HepG2 (cell line): ENCODE data around the gene PSMD3. TPM values are rescaled to one million over a fixed set of nuclear protein-coding genes. Genes with fewer than 3 reads are reported as not detected.
A peak's percentile ranks its signal among the peaks of the same experiment; 100 is the strongest.

ENCODE experiments used
- ATAC-seq: fragments of 200-7000 bp; cut with Tn5 transposase; 3 replicates; pipeline ENCODE4 v1.9.1; 2020; ENCODE audit warnings: mild to moderate bottlenecking, moderate library complexity
- Bru-seq: library from RNA; stranded (reverse); fragments of 400-500 nt; gene quantifications from one replicate; lab custom pipeline; 2021; lab: Mats Ljungman, UMichigan
- BruChase-seq, 2 experiments: library from RNA; stranded (reverse); fragments of 400-500 nt; gene quantifications; one replicate each; lab custom pipeline; 2021; lab: Mats Ljungman, UMichigan
- BruUV-seq: library from RNA; stranded (reverse); fragments of 400-500 nt; replicated peaks from 2 replicates; lab custom pipeline; 2021; lab: Mats Ljungman, UMichigan
- CTCF ChIA-PET: fragments of 300-600 bp; formaldehyde crosslinking; extraction: SDS; loops from one replicate; lab custom pipeline; 2021; ENCODE audit warnings: low total read pairs, inconsistent platforms, low intra/inter-chr PET ratio; lab: Yijun Ruan, JAX
- POLR2A ChIA-PET: fragments of 350-600 bp; sonication (Branson Sonifier 250); formaldehyde crosslinking; loops from one replicate; lab custom pipeline; 2020; ENCODE audit warnings: antibody characterized with exemption, inconsistent platforms; lab: Yijun Ruan, JAX
- DNase-seq: peaks from one replicate; pipeline ENCODE4 v3.0.0-alpha.2; 2015; ENCODE audit warnings: low spot score
- FAIRE-seq: peaks from 3 replicates; lab custom pipeline; 2011; peaks lifted over from hg19 to GRCh38; lab: Jason Lieb, UNC
- H2AFZ ChIP-seq: one replicate; pipeline ENCODE4 v1.6.1; 2011; ENCODE audit warnings: low read length, inconsistent platforms
- H3K27ac ChIP-seq: fragments of 300-600 bp; 3 replicates; pipeline ENCODE4 v1.8.0; 2011; ENCODE audit warnings: mixed run types, mild to moderate bottlenecking, mixed read lengths, low read length, inconsistent platforms; ENCODE audit not compliant: insufficient read depth; ENCODE audit errors: extremely low read length
- H3K27me3 ChIP-seq, 2 experiments: fragments of 200-600 bp in 1 of 2; 2 replicates in 1 of 2; 3 replicates in 1 of 2; pipeline versions ENCODE4 v1.6.0 to v1.8.0; 2011; ENCODE audit warnings: low read length in 2 of 2, mild to moderate bottlenecking in 2 of 2, moderate library complexity in 2 of 2, inconsistent platforms in 1 of 2; ENCODE audit not compliant: insufficient read depth in 2 of 2, control insufficient read depth in 1 of 2
- H3K36me3 ChIP-seq, 2 experiments: fragments of 200-600 bp in 1 of 2; replicated peaks in 1 of 2; 2 replicates in 1 of 2; 3 replicates in 1 of 2; pipeline versions ENCODE4 v1.5.1 to v1.8.0; 2011; ENCODE audit warnings: low read length in 2 of 2, inconsistent platforms in 1 of 2; ENCODE audit not compliant: insufficient read depth in 2 of 2, control insufficient read depth in 1 of 2
- H3K4me1 ChIP-seq: 2 replicates; pipeline ENCODE4 v1.5.1; 2012; ENCODE audit warnings: low read length, inconsistent platforms; ENCODE audit not compliant: insufficient read depth
- H3K4me2 ChIP-seq: 2 replicates; pipeline ENCODE4 v1.6.0; 2011; ENCODE audit warnings: low read depth, low read length, inconsistent platforms
- H3K4me3 ChIP-seq, 3 experiments: fragments of 200-600 bp in 1 of 3; sonication (generic), shearing (Covaris generic) in 1 of 3; replicated peaks in 1 of 3; 2 replicates each; pipeline ENCODE4 v1.5.1; 2011 to 2016; ENCODE audit warnings: low read length in 3 of 3, inconsistent platforms in 2 of 3, low read depth in 2 of 3, mild to moderate bottlenecking in 2 of 3, control low read depth in 1 of 3, mixed read lengths in 1 of 3; ENCODE audit not compliant: insufficient read depth in 1 of 3
- H3K79me2 ChIP-seq: one replicate; pipeline ENCODE4 v1.6.1; 2011; ENCODE audit warnings: low read length, inconsistent platforms; ENCODE audit not compliant: insufficient read depth
- H3K9ac ChIP-seq: 2 replicates; pipeline ENCODE4 v1.6.0; 2011; ENCODE audit warnings: mild to moderate bottlenecking, low read depth, low read length, inconsistent platforms; ENCODE audit not compliant: insufficient read depth
- H3K9me3 ChIP-seq: 2 replicates; pipeline ENCODE4 v1.5.1; 2012; ENCODE audit warnings: mild to moderate bottlenecking, low read length
- H4K20me1 ChIP-seq: 2 replicates; pipeline ENCODE4 v1.6.0; 2011; ENCODE audit warnings: inconsistent platforms, mild to moderate bottlenecking, low read length, moderate library complexity; ENCODE audit not compliant: insufficient read depth
- FOXO1 ChIP-seq: sonication (generic); formaldehyde crosslinking; IDR thresholded peaks from 2 replicates; pipeline ENCODE4 v1.4.0; 2020; ENCODE audit warnings: missing genetic modification reagents
- IKZF4 ChIP-seq: sonication (generic); formaldehyde crosslinking; IDR thresholded peaks from 2 replicates; pipeline ENCODE4 v1.5.1; 2020; ENCODE audit warnings: borderline replicate concordance, mild to moderate bottlenecking, low read depth, missing genetic modification reagents; ENCODE audit errors: not compliant biosample characterization
- MTF1 ChIP-seq: sonication (generic); formaldehyde crosslinking; IDR thresholded peaks from 2 replicates; pipeline ENCODE4 v1.5.0; 2020; ENCODE audit warnings: missing genetic modification reagents
- PCBP2 ChIP-seq: fragments of 200-400 bp; formaldehyde crosslinking; optimal IDR thresholded peaks from 2 replicates; pipeline ENCODE3; 2018; ENCODE audit warnings: low read length, low read depth; ENCODE audit not compliant: poor library complexity, severe bottlenecking
- RAD21 ChIP-seq: fragments of 450-650 bp; formaldehyde crosslinking; IDR thresholded peaks from 2 replicates; pipeline ENCODE4 v1.5.0; 2020; ENCODE audit warnings: mild to moderate bottlenecking
- ZBTB42 ChIP-seq: sonication (generic); formaldehyde crosslinking; IDR thresholded peaks from 2 replicates; pipeline ENCODE4 v1.5.0; 2020; ENCODE audit warnings: mild to moderate bottlenecking, missing genetic modification reagents
- ZNF770 ChIP-seq: sonication (generic); formaldehyde crosslinking; IDR thresholded peaks from 2 replicates; pipeline ENCODE4 v1.5.0; 2020; ENCODE audit warnings: mild to moderate bottlenecking, missing genetic modification reagents
- ZSCAN20 ChIP-seq: sonication (generic); formaldehyde crosslinking; IDR thresholded peaks from 2 replicates; pipeline ENCODE4 v1.4.0; 2020; ENCODE audit warnings: missing genetic modification reagents, mild to moderate bottlenecking, borderline replicate concordance
- WGBS: methylation state at CpG from one replicate; pipeline ENCODE4 v1.1.6; 2017; ENCODE audit warnings: low lambda C conversion rate; 5-methylcytosine and 5-hydroxymethylcytosine counted together
- in situ Hi-C: cut with HindIII; loops from 2 replicates; pipeline ENCODE4 v1.10.0; 2017; ENCODE audit warnings: low pct_unique_long_range_greater_than_20kb; ENCODE audit not compliant: extremely low pct_ligation_motif_present
- intact Hi-C: fragments of 100-400 bp; cut with micrococcal nuclease; formaldehyde crosslinking; loops from one replicate; pipeline ENCODE4 v1.10.0; 2022; ENCODE audit not compliant: unreplicated experiment
- long read RNA-seq, 2 experiments: library from RNA in 1 of 2; library from polyadenylated mRNA in 1 of 2; stranded (forward) in 1 of 2; unstranded in 1 of 2; transcript quantifications; one replicate each; pipeline ENCODE4 v2.0.0, GENCODE V29; 2019 to 2022
- polyA minus RNA-seq, 3 experiments: library from RNA; depleted of rRNA, polyadenylated mRNA; stranded (reverse); fragments of >200 nt; gene quantifications; 2 replicates each; pipeline ENCODE4 v1.2.3, GENCODE V29; 2011; ENCODE audit warnings: low replicate concordance in 1 of 3
- polyA plus RNA-seq, 8 experiments: library from polyadenylated mRNA; depleted of rRNA in 3 of 8; stranded (reverse) in 7 of 8; unstranded in 1 of 8; fragments of >200 nt; fragmentation: Illumina TruSeq in 4 of 8; extraction: Trizol in 4 of 8; gene quantifications; 2 replicates each; pipeline versions ENCODE4 v1.2.1 to v1.2.3, GENCODE V29; 2011 to 2016; ENCODE audit warnings: low read depth in 4 of 8, missing spikeins in 1 of 8, mixed read lengths in 1 of 8; ENCODE audit not compliant: insufficient read depth in 1 of 8
- total RNA-seq, 5 experiments: library from RNA; depleted of rRNA; stranded (reverse); fragments of >200 nt; fragmentation: Illumina TruSeq; extraction: Trizol; gene quantifications; 2 replicates each; pipeline ENCODE4 v1.2.3, GENCODE V29; 2016; ENCODE audit warnings: low read depth in 1 of 5
- TF ChIP-seq, protein P1 (sequence below): sonication (generic); formaldehyde crosslinking; IDR thresholded peaks from 2 replicates; pipeline ENCODE4 v1.5.1; 2020; ENCODE audit warnings: mild to moderate bottlenecking, moderate library complexity, missing genetic modification reagents

Gene PSMD3
- total RNA-seq (2016; rRNA removed; fragmentation: Illumina TruSeq; extraction: Trizol) (114 and 146 TPM in 2 replicates), polyA plus RNA-seq (2011; rRNA removed) (97.4 and 118 TPM in 2 replicates), polyA minus RNA-seq (2011; rRNA and poly(A)+ RNA removed; ENCODE audit: low replicate concordance) (151 and 161 TPM in 2 replicates), Bru-seq, nascent RNA (percentile 84 among the genes with signal in this experiment), BruChase-seq, experiment 1, labeled RNA remaining after a 6-hour chase (percentile 92 among the genes with signal in this experiment), BruChase-seq, experiment 2, labeled RNA remaining after a 2-hour chase (percentile 86 among the genes with signal in this experiment)
- 19.9 and 20.3 TPM in 2 replicates for total RNA-seq (2016; cell fraction: cytosol; rRNA removed; fragmentation: Illumina TruSeq; extraction: Trizol; ENCODE audit: low read depth)
- 99.4 and 154 TPM in 2 replicates for total RNA-seq (2016; cell fraction: insoluble cytoplasmic fraction; rRNA removed; fragmentation: Illumina TruSeq; extraction: Trizol)
- total RNA-seq (2016; cell fraction: membrane; rRNA removed; fragmentation: Illumina TruSeq; extraction: Trizol): 37.5 and 39.8 TPM in 2 replicates
- 88.8 and 102 TPM in 2 replicates for total RNA-seq (2016; cell fraction: nucleus; rRNA removed; fragmentation: Illumina TruSeq; extraction: Trizol)
- 82.0 and 93.0 TPM in 2 replicates for polyA plus RNA-seq (2011; cell fraction: cytosol; rRNA removed)
- 117 and 120 TPM in 2 replicates for polyA plus RNA-seq (2011; cell fraction: nucleus; rRNA removed)
- 97.2 and 131 TPM in 2 replicates for polyA plus RNA-seq (2012)
- polyA plus RNA-seq (2016; cell fraction: cytosol; fragmentation: Illumina TruSeq; extraction: Trizol; ENCODE audit: low read depth): 14.5 and 14.8 TPM in 2 replicates
- 110 and 126 TPM in 2 replicates for polyA plus RNA-seq (2016; cell fraction: insoluble cytoplasmic fraction; fragmentation: Illumina TruSeq; extraction: Trizol; ENCODE audit: low read depth)
- polyA plus RNA-seq (2016; cell fraction: membrane; fragmentation: Illumina TruSeq; extraction: Trizol; ENCODE audit: low read depth): 20.5 and 22.5 TPM in 2 replicates
- polyA plus RNA-seq (2016; cell fraction: nucleus; fragmentation: Illumina TruSeq; extraction: Trizol; ENCODE audit: insufficient read depth, low read depth): 160 and 165 TPM in 2 replicates
- polyA minus RNA-seq (2011; cell fraction: cytosol; rRNA and poly(A)+ RNA removed): 49.5 and 51.3 TPM in 2 replicates
- polyA minus RNA-seq (2011; cell fraction: nucleus; rRNA and poly(A)+ RNA removed): 34.4 and 36.3 TPM in 2 replicates
- long read RNA-seq, experiment 1, transcript PSMD3-201 (12 exons, 2,158 nt): major isoform, 124 of 153 reads
- long read RNA-seq, experiment 1, partial matches to known transcripts: 18 of 153 reads
- long read RNA-seq, experiment 1, other reads (novel, unspliced or antisense): 11 of 153 reads
- long read RNA-seq, experiment 2, transcript PSMD3-201 (12 exons, 2,158 nt): major isoform, 177 of 294 reads
- long read RNA-seq, experiment 2, partial matches to known transcripts: 83 of 294 reads
- long read RNA-seq, experiment 2, other reads (novel, unspliced or antisense): 34 of 294 reads

DNA sequence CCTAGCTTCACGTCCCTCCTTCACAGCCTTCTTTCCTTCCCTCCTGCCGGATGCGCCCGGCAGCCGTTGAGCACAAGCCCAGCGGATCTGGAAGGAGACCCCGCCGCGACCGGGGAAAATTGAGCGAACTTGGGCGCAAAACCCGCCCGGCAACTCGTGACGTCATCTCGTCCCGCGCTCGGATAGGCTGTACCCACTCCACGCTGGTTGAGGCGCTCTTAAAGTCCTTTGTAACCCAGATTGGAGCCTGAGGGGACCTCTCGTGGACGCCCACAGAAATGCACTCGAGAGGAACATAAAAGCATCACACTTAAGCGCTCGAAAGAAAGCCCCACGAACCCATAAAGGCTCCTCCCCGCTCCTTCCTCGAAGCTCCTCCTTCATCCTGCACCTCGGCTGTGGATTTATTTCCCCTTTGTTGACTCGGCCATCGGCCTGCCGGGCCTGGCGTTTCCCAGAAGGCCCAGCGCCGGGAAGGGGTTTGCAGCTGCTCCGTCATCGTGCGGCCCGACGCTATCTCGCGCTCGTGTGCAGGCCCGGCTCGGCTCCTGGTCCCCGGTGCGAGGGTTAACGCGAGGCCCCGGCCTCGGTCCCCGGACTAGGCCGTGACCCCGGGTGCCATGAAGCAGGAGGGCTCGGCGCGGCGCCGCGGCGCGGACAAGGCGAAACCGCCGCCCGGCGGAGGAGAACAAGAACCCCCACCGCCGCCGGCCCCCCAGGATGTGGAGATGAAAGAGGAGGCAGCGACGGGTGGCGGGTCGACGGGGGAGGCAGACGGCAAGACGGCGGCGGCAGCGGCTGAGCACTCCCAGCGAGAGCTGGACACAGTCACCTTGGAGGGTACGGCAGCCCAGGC is at the start of gene PSMD3:
Gene PSMD3, plus strand, starts transcription at position 457 of the 856 bp plus-strand sequence. Its CDS starts 164 bp downstream, at position 621.
- WGBS: under 1% methylated on average over 35 of the region's 84 CpGs
- ChIA-PET CTCF (interaction anchor here (0.6 to 2.3 kb wide), 4 partner anchors 22 to 250 kb away, joined by 3 to 25 read pairs (median 9); partner anchors contain the start of gene MIEN1), POLR2A (interaction anchor here (0.6 to 2.3 kb wide), 27 partner anchors 10 to 529 kb away, joined by 3 to 21 read pairs (median 4); partner anchors contain the start of genes GSDMB, LRRC3C, MED1 and MED24)
- H3K36me3 ChIP-seq: peaks cover 16 to 18% of the 10 kb centered on the region in 2 experiments
- peak within 1 kb of the TSS; percentile 92 to 96 (median 94) for H3K4me3 ChIP-seq
- peak; percentile 99 for FAIRE-seq
- peak within 1 kb of the TSS; percentile 96 for H3K9ac ChIP-seq
- peak within 1 kb of the TSS; percentile 94 for H2AFZ ChIP-seq
- intact Hi-C loops (loop anchor here (1.0 to 2.0 kb wide), 4 partner anchors 21 to 108 kb away; partner anchors contain the start of genes LRRC3C and ORMDL3), in situ Hi-C loops (loop anchor here (5.0 kb wide), 1 partner anchor 108 kb away; no protein-coding TSS in a partner anchor)
- ATAC-seq: peak; percentile 92
- peaks cover 28% of the 10 kb centered on the region for H3K79me2 ChIP-seq
- H3K4me2 ChIP-seq: peak within 1 kb of the TSS; percentile 94
- H3K9me3 ChIP-seq: no peaks in the 10 kb centered on the region
- H3K27me3 ChIP-seq: peaks cover 6 to 28% of the 10 kb centered on the region in 2 experiments
- H3K4me1 ChIP-seq: peaks cover 25% of the 10 kb centered on the region
- BruUV-seq: TSS peak; percentile 71
- H4K20me1 ChIP-seq: peaks cover 9% of the 10 kb centered on the region
- peak; percentile 100 for DNase-seq
- H3K27ac ChIP-seq: peak within 1 kb of the TSS; percentile 82
- TF ChIP-seq ZBTB42 (CRISPR knock-in tag): peak; percentile 96
- TF ChIP-seq, protein P1, sequence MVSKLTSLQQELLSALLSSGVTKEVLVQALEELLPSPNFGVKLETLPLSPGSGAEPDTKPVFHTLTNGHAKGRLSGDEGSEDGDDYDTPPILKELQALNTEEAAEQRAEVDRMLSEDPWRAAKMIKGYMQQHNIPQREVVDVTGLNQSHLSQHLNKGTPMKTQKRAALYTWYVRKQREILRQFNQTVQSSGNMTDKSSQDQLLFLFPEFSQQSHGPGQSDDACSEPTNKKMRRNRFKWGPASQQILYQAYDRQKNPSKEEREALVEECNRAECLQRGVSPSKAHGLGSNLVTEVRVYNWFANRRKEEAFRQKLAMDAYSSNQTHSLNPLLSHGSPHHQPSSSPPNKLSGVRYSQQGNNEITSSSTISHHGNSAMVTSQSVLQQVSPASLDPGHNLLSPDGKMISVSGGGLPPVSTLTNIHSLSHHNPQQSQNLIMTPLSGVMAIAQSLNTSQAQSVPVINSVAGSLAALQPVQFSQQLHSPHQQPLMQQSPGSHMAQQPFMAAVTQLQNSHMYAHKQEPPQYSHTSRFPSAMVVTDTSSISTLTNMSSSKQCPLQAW (CRISPR knock-in tag): peak; percentile 97
- no peak for TF ChIP-seq PCBP2
- TF ChIP-seq IKZF4 (CRISPR knock-in tag): peak; percentile 95
- peak; percentile 74 for TF ChIP-seq ZNF770 (CRISPR knock-in tag)
- peak; percentile 71 for TF ChIP-seq FOXO1
- peak; percentile 97 for TF ChIP-seq RAD21
- TF ChIP-seq MTF1 (CRISPR knock-in tag): peak; percentile 92
- TF ChIP-seq ZSCAN20: peak; percentile 87
